RKO (cell line): ENCODE measurements around the gene GNAZ.

ENCODE experiments used
- DNase-seq: peaks from one replicate; pipeline ENCODE4 v3.0.0-alpha.2; 2016; ENCODE audit warnings: low spot score

Gene GNAZ

DNA sequence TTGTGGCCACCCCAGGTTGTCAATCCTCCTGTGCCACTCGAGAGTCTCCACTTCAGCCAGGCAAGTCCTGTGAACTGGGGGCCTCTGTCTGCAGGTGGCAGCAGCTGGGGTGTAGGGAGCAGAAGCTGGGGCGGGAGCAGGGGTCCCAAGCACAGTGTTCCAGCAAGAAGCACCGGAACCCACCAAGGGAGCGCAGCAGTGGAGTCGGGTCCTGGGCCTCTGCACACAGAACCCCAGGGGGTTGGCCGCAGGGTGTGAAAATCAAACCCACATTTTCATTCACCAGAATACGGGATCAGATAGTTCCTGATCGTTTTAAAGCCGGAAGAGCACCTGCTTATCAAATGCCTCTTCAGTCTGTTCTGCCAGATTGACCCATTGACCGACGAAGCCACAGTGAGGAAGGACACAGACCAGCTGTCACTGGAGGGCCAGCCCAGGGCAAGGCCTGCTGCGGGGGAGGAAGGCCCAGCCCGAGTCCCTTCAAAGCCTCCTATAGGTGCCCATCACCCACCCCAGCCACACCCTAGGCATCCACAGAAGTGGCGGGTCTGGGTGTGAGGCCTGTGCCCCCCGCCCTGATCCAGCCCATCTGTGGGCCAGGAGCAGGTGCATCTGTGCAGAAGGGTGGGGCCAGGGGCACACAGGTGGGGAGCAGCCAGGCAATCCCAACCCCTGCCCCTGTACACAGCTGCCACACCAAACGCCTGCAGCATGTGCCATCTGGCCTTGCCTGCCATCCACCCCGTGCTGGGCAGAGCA is 37.3 kb downstream of the GNAZ start:
- no peak for DNase-seq

DNA sequence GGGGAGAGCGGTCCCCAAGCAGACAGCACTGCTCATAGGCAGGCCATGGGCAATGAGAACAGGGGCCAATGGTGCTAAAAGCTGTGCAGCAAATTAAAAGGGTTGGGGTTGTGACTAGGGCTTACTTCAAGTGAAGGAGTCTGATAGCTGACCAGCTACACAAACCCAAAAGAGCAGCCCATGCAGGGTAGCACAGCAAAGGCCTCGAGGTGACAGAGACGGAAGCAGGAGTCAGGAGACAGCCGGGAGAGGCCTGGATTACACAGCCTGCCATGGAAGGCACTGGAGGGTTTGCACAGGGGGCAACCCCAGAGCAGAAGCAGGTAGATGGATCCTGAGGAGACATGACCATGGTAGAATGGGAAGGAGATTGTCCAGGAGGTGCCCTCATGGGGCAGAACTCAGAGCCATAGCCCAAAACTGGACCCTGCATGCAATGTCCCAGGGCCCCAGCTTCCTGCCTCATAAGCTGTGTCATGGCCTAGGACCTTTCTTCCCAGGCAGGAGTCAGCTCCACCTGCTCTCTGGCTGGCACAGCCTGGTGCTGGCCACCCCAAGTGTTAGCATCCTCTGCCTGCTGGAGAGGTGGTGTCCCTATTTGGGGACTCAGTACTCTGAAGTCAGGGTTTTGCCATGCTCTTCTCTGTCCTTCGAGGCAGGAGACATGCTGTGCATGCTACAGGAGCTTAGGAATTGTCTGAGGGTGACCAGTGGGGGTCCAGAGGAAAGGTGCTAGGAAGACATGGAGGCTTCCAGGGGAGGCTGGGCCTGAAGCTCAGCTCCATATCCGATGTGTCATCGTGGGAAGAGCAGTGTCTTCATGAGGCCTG is 38.1 kb downstream of the GNAZ start:
- no peak for DNase-seq

DNA sequence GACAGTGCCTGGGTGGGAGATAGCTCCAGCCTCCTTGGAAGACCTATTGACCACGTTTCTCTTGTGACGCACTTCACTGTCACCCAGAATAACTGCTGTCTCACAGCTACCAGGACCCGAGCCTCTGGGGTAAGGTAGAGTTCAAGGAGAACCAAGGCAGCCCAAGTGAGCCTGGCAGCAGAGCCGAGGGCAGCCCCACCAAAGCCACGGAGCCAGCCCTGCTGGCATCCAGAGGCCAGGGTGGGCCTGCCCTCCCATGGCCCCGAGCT is 38.7 kb downstream of the GNAZ start:
- DNase-seq = no peak

DNA sequence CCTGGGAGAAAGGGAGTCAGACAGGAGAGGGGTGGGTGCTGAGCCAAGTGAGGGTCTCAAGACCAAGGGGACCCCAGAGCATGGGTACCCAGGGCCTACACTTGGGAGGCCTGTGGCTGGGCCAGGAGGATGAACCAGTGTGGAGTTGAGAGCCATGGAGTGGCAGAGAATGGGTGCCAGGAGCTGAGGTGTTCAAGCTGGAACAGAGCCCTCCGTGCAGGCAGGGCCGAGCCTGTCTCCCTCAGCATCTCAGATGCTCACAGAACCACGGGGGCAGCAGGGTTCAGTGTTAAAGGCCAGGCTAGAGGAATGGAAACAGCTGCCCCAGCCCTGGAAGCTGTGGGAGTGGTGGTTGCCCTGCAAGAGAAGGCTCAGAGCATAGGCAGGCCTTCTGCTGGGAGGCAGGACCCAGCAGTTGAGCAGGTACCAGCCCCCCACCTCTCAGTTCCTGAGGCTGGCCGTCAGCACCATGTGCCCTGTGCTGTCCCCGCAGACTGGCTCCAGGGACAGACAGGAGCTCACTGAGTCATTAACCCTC is 39.2 kb downstream of the GNAZ start:
- DNase-seq = no peak

DNA sequence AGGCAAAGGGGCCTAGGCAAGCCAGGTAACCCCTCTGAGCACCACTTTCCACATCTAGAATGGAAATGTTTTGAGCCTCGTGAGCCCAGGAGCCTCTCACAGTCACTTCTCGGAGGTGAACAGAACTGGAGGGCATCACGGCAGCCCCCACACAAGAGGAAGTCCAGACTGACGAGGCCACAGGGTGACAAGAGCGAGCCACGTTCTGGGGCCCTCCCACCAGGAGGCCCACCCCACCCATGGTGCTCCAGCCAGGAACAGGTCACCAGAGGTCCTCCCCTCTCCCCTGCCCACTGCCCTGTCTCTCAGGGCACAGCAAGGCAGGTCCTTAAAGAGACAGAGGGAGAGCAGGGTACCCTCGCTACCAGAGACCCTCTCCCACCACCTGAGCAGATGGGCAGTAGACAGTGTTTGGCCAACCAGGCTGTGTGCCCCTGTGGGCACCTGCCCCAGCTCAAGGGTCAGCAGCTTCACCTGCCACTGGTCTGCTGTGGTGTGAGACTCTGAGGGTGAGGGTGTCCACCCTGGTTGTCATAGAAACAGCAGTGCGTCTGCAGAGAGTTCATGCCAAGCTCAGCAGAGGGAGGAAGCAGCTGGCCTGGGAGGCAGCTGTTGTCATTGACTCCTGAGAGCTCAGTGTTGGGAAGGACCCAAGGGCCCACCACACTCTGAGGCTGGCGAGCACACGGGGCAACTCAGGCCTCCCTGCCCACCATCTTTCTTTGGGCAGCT is 40.0 kb downstream of the GNAZ start:
- no peak for DNase-seq

DNA sequence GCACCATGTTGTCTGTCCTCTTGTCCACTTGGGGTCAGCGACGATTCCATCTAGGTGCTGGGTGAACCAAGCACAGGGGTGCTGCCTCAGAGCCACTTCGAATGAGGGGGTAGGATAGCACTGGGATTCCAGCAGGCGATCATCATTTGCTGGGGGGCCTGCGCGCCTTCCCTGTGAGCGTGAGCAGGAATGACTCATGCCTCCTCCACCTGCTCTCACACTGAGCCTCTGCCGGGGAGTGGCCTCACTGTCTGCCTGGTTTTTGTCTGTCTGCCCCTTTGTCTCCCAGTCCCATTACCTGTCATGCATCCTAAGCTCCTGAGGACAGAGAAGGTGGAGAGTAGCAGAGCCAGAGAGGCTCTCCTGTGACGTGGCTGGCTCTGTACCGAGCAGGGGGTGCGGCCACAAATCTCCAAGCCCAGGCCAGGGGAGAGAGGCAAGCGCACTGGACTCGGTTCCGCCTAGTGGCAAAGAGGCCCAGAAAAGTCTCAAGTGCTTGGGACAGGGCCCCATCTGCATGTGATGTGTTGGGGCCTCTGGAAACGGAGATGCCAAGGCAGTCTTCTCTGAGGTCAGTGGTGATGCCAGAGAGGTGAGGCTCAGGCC is 40.7 kb downstream of the GNAZ start:
- DNase-seq = no peak

DNA sequence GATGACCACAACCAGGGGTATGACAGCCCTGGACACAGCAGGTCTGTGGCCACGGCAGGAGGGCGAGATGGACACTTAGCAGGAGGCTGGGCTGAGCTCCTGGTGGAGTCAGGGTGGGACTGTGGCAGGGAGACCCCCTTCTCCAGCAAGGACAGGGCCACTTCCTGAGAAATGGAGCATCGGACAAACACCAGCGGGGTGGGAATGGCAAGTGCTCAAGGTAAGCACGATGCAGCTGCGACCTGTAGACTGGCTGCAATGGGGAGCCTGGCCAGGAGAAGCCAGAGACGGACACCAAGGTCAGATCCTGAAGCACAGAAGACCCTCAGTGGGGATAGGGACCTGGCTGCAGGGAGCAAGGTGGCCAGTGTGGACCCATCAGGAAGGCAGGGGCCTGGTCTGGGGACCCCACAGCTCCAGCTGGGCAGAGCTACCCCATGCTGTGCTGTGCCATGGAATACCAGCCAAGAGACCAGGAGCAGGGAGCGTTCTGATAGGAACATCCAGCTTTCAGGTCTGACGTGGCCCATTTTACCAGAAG is 42.2 kb downstream of the GNAZ start:
- no peak for DNase-seq

DNA sequence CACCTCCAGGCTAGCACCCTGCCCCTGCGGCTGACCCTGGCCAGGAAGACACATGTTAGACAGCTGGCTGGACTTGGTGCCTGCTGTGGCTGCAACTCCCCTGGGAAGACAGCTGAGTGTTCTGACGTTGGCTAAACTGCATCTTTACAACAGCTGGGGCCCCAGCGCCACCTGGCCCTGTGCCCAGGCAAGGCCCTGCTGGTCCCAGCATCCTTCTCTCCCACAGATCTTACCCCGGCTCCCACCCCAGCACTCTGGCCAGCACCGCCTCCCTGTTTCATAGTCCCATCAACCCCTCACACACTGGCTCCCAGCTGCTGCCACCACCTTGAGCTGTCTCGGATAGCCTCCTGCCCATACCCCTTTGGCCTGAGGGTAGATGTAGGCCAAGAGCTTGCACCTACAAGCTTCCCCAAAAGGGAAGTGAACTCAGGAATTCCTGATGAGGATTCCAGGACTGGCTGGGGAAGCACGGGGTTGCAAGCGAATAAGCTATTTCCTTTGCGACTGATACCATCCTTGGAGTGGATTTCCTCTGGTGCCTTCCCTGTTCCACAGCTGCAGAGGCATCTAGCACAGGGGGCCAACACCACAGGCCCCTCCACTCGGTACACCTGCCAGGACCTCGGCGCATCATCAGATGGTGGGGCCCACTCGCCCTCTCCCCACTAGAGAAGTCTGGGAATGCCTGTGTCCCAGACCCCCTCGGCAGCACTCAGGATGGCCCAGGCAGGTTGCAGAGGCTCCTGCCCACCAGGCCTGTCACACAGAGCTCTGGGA is 42.9 kb downstream of the GNAZ start:
- DNase-seq = no peak

DNA sequence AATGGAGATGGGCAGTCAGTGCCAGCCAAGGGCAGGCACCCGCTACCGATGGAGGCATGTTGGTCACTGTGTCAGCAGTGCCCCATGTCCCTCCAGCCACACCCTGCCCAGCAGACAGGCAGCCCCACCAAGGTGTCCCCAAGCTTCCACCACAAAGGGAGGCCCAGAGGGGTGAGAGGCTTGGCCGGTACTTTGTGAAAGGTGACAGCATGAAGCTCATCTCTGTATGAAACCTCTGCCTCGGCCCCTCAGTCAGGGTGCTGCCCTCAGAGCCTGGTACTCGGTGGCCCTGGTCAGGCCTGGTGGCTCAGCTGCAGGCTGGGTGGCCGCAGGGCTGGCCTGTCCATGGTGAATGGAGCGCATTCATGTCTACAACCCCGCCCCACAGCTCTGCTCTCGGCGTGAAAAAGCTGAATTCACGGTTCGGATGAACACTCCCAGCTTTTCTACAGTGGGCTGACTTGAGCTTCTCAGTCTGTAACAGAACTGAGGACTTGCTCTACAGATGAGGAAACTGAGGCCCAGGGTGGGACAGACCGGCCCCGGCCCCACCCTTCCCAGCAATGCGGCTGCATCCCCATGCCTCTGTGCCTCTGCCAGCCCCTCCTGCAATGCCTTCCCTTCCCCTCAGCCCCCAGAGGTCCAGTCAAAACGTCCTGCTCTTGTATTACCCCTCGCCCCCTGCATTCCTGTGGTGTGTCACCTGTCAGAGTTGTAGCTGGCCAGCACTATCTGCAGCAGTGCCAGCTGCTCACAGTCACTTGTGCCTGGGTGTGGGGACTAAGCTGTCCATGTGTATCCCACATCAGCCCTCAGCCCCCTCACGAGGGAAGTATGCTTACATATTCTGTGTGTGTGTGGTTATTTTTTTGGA is 43.8 kb downstream of the GNAZ start:
- no peak for DNase-seq

DNA sequence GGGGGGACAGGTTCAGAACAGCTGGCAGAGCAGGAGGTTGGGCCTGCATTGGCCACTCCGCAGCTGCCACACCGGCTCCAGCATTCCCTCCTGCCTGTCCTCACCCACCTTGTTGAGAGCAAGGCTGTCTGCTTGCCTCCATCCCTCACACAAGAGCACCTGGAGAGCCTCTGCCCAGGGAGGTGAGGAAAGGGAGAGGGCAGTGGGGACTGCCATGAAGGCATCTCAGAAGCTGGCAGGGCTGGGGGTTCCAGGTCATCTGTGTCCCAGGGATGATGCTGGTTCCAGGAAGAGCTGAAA is 44.4 kb downstream of the GNAZ start:
- DNase-seq = no peak

DNA sequence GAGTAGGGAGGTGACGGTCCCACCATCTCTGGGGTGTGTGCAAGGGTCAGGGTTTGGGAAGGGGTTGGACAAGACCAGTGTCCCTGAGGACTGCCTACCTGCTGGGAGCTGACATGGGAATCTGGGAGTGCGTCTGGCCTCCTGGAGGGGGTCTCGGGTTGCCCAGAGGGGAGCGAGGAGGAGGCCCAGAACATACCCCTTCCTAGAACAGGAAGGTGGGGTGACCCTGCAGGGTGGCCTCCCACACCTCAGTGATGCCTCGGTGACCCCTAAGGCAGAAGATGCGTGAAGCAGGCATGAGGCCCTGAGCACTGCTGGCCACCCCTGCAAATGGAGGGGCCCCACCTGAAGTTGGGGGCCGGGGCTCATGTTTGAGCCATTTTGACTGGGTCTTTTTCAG is 45.0 kb downstream of the GNAZ start:
- DNase-seq = no peak

DNA sequence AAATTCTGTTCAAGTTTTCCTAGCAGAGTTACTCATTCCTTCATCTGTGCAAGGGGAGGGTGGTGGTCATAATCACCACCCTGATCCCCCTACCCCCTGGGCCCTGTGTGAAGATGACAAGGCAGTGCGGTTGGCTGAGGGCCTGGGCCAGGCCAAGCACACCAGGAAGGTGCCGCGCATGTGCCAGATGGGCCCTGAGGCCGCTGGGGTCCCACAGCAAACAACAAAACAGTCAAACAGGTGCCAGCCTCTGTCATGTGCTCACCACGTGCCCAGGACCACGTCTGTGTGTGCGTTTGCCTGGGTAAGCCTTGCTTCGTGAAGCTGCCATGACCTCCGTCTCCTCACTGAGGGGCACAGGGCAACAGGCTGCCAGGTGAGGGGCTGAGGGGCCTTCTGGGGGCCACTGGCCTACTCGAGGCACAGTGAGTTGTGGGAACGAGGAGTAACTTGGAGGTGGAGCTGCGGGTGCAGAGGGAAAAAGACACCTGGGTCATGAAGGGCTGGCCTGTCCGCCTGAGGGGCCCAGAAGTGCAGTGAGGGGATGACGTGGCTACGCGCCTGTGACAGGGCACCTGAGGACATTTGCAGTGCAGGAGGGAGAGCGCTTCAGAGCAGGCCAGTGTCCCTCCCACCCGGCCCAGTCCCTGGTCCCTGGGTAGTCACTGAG is 45.6 kb downstream of the GNAZ start:
- DNase-seq = no peak

DNA sequence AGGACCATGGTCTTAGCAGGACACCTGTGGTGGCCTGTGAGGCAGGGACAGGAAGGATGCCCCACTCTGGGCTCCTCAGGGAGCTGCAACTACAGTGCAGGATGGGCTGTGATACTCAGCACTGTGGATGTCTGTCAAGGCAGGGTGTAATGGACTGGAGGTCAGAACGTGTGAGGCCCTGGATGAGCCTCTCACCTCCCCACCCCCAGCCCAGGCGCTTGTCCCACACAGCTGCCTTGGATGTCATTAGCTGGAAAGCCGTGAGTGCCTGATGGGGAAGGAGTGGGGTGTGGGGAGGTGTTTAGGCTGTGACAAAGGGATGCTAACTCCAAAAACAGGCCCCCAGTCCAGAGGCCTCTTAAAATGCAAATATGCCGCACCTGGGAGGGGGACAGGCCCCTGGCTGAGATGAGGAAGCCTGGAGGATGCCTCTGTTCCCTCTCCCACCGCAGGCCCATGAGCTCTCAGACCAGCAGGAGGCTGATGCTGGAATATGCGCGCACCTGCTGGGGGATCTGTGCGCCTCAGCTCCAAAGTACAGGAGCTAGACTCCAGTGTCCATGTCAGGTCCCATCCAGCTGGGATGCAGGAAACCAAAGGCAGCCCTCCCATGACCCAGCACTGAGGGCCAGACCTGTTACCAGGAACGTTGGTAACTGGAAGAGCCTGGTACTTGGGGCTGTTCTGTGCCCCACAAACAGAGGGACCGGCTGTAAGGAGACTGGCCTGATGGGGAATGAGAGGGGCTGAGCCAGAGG is 46.4 kb downstream of the GNAZ start:
- no peak for DNase-seq

DNA sequence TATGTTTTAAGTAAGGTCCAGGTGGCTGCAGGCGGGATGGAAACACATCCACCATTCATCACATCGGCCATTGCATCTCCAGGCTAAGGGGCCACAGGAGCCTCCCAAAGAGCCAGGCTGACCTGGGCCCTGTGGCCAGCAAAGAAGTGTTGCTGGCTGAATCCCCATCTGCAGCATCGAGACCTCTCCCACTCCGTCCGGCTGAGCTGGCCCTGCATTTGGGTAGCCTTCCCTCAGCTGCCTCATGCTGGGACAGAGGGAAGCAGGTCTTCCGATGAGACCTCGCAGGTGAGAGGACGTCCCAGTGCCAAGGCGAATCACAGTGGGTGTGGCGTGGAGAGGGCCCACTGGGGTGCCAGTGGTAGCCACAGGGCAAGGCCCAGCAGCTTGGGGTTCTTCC is 47.0 kb downstream of the GNAZ start:
- no peak for DNase-seq

DNA sequence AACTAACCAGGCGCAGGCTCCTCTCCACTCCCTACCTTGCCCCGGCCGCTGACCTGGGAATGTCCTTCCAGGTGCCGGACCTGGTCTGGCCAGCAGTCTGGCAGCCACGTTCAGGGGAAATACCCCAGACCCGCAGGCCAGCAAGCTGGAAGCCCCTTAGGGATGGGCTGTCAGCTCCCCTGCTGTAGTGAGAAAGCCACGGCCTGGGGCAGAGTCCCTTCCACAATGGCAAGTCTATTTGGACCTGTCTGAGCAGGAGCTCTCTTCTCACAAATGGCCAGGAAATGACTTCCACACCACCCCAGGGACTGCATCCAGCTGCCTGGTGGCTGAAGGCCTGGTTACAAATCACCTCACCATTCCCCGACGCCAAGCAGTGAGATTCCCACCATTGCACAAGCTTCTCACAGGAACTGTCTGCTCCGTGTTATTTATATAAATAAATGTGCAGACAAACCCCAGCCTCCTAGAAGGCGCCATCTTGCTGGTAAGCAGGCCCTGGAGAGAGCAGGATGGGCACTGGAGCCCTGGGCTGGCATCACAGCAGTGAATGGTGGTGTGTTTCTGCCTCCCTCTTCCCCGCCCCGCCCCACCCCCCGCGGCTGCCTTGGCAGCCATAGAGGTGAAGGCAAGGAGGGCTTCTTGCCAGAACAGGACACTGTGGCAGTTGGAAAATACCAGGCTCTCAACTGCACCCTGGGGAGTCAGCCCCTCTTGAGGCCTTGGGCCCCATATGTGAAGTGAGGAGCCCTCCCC is 47.8 kb downstream of the GNAZ start:
- DNase-seq = no peak

DNA sequence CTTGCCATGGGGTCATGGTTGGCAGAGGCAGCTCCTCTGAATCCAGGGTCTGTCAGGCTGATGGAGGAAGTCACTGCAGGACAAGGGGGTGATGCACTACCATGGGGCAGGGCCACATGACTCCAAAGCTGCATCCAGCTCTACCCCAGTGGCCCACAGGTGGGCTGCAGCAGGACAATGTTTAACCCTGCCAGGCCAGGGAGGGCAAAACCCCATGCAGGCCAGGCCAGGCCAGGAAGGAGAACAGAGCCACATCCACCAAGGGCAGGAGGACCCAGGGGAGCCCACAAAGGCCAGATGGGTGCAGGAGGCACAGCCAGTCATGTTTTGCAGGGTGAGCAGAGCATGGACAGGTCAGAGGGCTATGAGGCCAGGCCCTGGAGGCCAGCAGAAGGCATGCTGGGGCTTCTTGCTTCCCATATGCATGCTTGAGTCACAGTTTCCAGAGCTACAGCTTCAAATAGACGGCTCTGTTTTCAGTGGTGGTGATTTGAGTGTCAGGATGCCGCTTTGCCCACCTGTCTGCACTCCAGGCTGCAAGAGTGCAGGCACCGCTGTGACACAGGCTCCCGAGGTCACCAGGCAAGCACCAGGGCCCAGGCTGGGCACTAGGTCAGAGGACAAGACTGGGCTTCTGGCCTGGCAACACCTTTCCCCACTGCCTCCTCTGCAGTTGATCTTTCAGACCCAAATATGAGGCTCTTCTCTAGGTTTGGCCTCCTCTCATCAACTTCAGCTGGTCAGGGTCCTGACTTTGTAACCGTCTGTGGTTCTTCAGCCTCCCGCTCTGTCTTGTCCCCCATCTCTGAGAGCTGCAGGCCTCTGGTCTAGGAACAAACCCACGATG is 48.6 kb downstream of the GNAZ start:
- DNase-seq = no peak
